Right lobe of liver (tissue), 6 donors: ENCODE data around the gene FGGY. TPM values are rescaled to one million over a fixed set of nuclear protein-coding genes. Genes with fewer than 3 reads are reported as not detected.

Experiments
- ATAC-seq, 4 donors: fragments of 200-7000 bp; cut with Tn5 transposase; one replicate each; pipeline ENCODE4 v1.9.1; 2020; ENCODE audit warnings: mild to moderate bottlenecking in 4 of 4, moderate library complexity in 4 of 4
- DNase-seq, 3 donors: peaks; one replicate each; pipeline ENCODE4 v3.0.0-alpha.2; 2020
- H3K27ac ChIP-seq, 3 donors: fragments of 200-600 bp; one replicate each; pipeline ENCODE4 v1.8.0; 2022
- H3K27me3 ChIP-seq, 2 donors: fragments of 200-600 bp; one replicate each; pipeline ENCODE4 v1.8.0; 2022
- H3K36me3 ChIP-seq, 4 donors: fragments of 200-600 bp; sonication (generic) in 1 of 4; one replicate each; pipeline versions ENCODE4 v1.5.1 to v1.8.0; 2017 to 2022; ENCODE audit warnings: control low read depth in 1 of 4
- H3K4me1 ChIP-seq, 4 donors: fragments of 200-600 bp; sonication (generic) in 1 of 4; one replicate each; pipeline versions ENCODE4 v1.5.1 to v1.8.0; 2017 to 2022; ENCODE audit warnings: control low read depth in 1 of 4
- H3K4me3 ChIP-seq, 3 donors: fragments of 200-600 bp; one replicate each; pipeline ENCODE4 v1.8.0; 2022
- H3K9me3 ChIP-seq, 4 donors: fragments of 200-600 bp; sonication (generic) in 1 of 4; one replicate each; pipeline versions ENCODE4 v1.5.1 to v1.8.0; 2017 to 2022; ENCODE audit warnings: control low read depth in 1 of 4
- CTCF ChIP-seq, 4 donors: fragments of 200-600 bp in 3 of 4; fragments of 450-650 bp in 1 of 4; IDR thresholded peaks; one replicate each; pipeline versions ENCODE4 v1.5.1 to v1.8.0; 2016 to 2022; ENCODE audit warnings: antibody characterized with exemption in 4 of 4, mild to moderate bottlenecking in 2 of 4
- POLR2A ChIP-seq: fragments of 450-650 bp; IDR thresholded peaks from one replicate; pipeline ENCODE4 v1.6.1; 2017; ENCODE audit warnings: antibody characterized with exemption, mild to moderate bottlenecking
- WGBS: methylation state at CpG from one replicate; pipeline ENCODE4 v1.1.6; 2018; ENCODE audit warnings: low coverage, low lambda C conversion rate; ENCODE audit not compliant: insufficient coverage; ENCODE audit errors: missing lambda C conversion rate; 5-methylcytosine and 5-hydroxymethylcytosine counted together
- intact Hi-C, 2 donors: fragments of 100-400 bp; cut with DNase I; formaldehyde crosslinking; loops; one replicate each; pipeline versions ENCODE4 v1.11.2 to v1.14.1; 2022
- total RNA-seq, 6 experiments: library from RNA; depleted of rRNA in 2 of 6; stranded (reverse); fragments of >200 nt in 2 of 6; fragmentation: NEBNext Ultra II Directional in 3 of 6; extraction: Animal tissue kit (Norgen Biotek cat#: 25700) in 3 of 6; gene quantifications; one replicate each; pipeline versions ENCODE4 v1.1.0 to v1.2.4, GENCODE V29; 2016 to 2023
- donor health status: DM: no; HTN: yes; CAD: no.
- donor health status: DM: no; HTN: no; CAD: no.
- donor health status: DM: no; HTN: no; CAD: no.
- donor health status: DM: no; HTN: yes; CAD: no.
- donor health status: DM: no; HTN: yes; CAD: no.

FGGY gene
- total RNA-seq, 6 experiments from 2014 or later = 45.5 to 84.2 (median 58.7) TPM

GRCh38 chr1:59703226-59703917 is 406.5 kb downstream of the FGGY start:
- Histone ChIP-seq H3K4me1 (peaks cover 0 to 6% (median 2%) of the 10 kb centered on the region in 4 donors), H3K9me3 (no peaks in the 10 kb centered on the region), H3K4me3 (no peak overlapping the region), H3K36me3 (no peaks in the 10 kb centered on the region), H3K27me3 (no peaks in the 10 kb centered on the region), H3K27ac (no peak overlapping the region)
- TF ChIP-seq POLR2A (no peak), CTCF (IDR thresholded peaks at IDR 0.05) (no peak)
- DNase-seq (no peak), ATAC-seq (no peak)
- intact Hi-C loops = no loop called here
- WGBS = 91% methylated on average over 1 of the region's 1 CpG

- no peak for TF ChIP-seq POLR2A
- no peak for TF ChIP-seq CTCF (IDR thresholded peaks at IDR 0.05)
- Histone ChIP-seq H3K27me3 (no peaks in the 10 kb centered on the region), H3K27ac (no peak overlapping the region), H3K9me3 (no peaks in the 10 kb centered on the region), H3K4me3 (no peak overlapping the region), H3K4me1 (peaks cover 0 to 3% (median 1%) of the 10 kb centered on the region in 4 donors), H3K36me3 (no peaks in the 10 kb centered on the region)
- intact Hi-C loops = no loop called here
- DNase-seq (no peak), ATAC-seq (peak in 3 of 4 donors; percentile 24 to 44 (median 36))
- WGBS = 65% methylated on average over 6 of the region's 6 CpGs
Measured at GRCh38 chr1:59703918-59704378, 407.1 kb downstream of the FGGY start.

- Histone ChIP-seq H3K4me1 (no peaks in the 10 kb centered on the region), H3K9me3 (no peaks in the 10 kb centered on the region), H3K27me3 (no peaks in the 10 kb centered on the region), H3K36me3 (no peaks in the 10 kb centered on the region), H3K4me3 (no peak overlapping the region), H3K27ac (no peak overlapping the region)
- DNase-seq (no peak), ATAC-seq (no peak)
- intact Hi-C loops = no loop called here
- 54% methylated on average over 2 of the region's 2 CpGs for WGBS
- TF ChIP-seq POLR2A (no peak), CTCF (IDR thresholded peaks at IDR 0.05) (no peak)
Measured at GRCh38 chr1:59704716-59705115, 407.8 kb downstream of the FGGY start.

- no peaks in the 10 kb centered on the region for H3K36me3 ChIP-seq
- H3K4me3 ChIP-seq = no peak overlapping the region
- ATAC-seq (peak in 1 of 4 donors; percentile 13), DNase-seq (no peak)
- WGBS = 65% methylated on average over 4 of the region's 5 CpGs
- H3K27me3 ChIP-seq = no peaks in the 10 kb centered on the region
- intact Hi-C loops = no loop called here
- H3K9me3 ChIP-seq = no peaks in the 10 kb centered on the region
- H3K27ac ChIP-seq = no peak overlapping the region
- H3K4me1 ChIP-seq = no peaks in the 10 kb centered on the region
- TF ChIP-seq POLR2A (no peak), CTCF (IDR thresholded peaks at IDR 0.05) (no peak)
Measured at GRCh38 chr1:59705466-59706302, 408.8 kb downstream of the FGGY start.
